GM13977 (cell line): ENCODE measurements around the gene VGF.
"Not testable (repeated sequence)": the region's sequence is repeated elsewhere in the genome, so short reads cannot be mapped to it uniquely, and the experiment has no call there.

Experiments
- DNase-seq: peaks from one replicate; pipeline ENCODE4 v3.0.0; 2012; ENCODE audit warnings: low spot score
- in situ Hi-C: fragments of 300-500 bp; cut with MboI; formaldehyde crosslinking; loops from one replicate; pipeline ENCODE4 v1.12.0; 2022; ENCODE audit warnings: low sequenced_read_pairs, low pct_unique_long_range_greater_than_20kb, mixed read lengths, inconsistent platforms; ENCODE audit not compliant: unreplicated experiment
- TF ChIP-seq, protein P1 (sequence below): IDR thresholded peaks from 2 replicates; pipeline ENCODE4 v1.5.1; 2012; ENCODE audit warnings: mild to moderate bottlenecking, control low read depth; ENCODE audit not compliant: insufficient read depth; ENCODE audit errors: extremely low read depth, missing control alignments

Gene VGF

GRCh38 chr7:101205901-101206664 is 40.7 kb upstream of the VGF start:
- DNase-seq, result no peak
- in situ Hi-C loops, result no loop called here
- TF ChIP-seq, protein P1, sequence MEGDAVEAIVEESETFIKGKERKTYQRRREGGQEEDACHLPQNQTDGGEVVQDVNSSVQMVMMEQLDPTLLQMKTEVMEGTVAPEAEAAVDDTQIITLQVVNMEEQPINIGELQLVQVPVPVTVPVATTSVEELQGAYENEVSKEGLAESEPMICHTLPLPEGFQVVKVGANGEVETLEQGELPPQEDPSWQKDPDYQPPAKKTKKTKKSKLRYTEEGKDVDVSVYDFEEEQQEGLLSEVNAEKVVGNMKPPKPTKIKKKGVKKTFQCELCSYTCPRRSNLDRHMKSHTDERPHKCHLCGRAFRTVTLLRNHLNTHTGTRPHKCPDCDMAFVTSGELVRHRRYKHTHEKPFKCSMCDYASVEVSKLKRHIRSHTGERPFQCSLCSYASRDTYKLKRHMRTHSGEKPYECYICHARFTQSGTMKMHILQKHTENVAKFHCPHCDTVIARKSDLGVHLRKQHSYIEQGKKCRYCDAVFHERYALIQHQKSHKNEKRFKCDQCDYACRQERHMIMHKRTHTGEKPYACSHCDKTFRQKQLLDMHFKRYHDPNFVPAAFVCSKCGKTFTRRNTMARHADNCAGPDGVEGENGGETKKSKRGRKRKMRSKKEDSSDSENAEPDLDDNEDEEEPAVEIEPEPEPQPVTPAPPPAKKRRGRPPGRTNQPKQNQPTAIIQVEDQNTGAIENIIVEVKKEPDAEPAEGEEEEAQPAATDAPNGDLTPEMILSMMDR, result no peak

GRCh38 chr7:101203740-101204738 is 38.7 kb upstream of the VGF start:
- in situ Hi-C loops, DNase-seq: not testable (repeated sequence)

- in situ Hi-C loops, result no loop called here
- TF ChIP-seq, protein P1, result no peak
- DNase-seq, result no peak
Measured at GRCh38 chr7:101202603-101202918, 37.2 kb upstream of the VGF start.

- no peak for DNase-seq
- TF ChIP-seq, protein P1, result no peak
- in situ Hi-C loops, result no loop called here
Measured at GRCh38 chr7:101201695-101202602, 36.6 kb upstream of the VGF start.

GRCh38 chr7:101200862-101201599 is 35.7 kb upstream of the VGF start, which contains the start of gene MOGAT3:
MOGAT3 (minus strand) TSS chr7:101201036; CDS start chr7:101200854, 182 bp downstream.
- TF ChIP-seq, protein P1, result no peak
- no peak for DNase-seq
- in situ Hi-C loops, result no loop called here

- TF ChIP-seq, protein P1, result no peak
- no peak for DNase-seq
- in situ Hi-C loops, result no loop called here
Measured at GRCh38 chr7:101200504-101200861, 35.1 kb upstream of the VGF start.

DNA sequence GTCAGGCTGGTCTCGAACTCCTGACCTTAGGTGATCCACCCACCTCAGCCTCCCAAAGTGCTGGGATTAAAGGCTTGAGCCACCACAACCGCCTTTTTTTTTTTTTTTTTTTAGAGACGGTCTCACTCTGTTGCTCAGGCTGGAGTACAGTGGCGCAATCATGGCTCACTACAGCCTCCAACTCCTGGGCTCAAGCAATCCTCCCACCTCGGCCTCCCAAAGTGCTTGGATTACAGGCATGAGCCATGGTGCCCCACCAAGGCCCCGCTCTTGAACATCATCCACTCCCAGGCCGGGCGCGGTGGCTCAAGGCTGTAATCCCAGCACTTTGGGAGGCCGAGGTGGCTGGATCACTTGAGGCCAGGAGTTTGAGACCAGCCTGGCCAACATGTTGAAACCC is 34.2 kb upstream of the VGF start:
- in situ Hi-C loops, DNase-seq: not testable (repeated sequence)
